Stimulated activated CD4-positive, alpha-beta T cell treated with anti-CD3 and anti-CD28 coated beads, TNF-alpha, amount 100 ng/mL, for 1 hour (primary cell): Measurements from ENCODE around the gene COL15A1.
"Not testable (repeated sequence)": the region's sequence is repeated elsewhere in the genome, so short reads cannot be mapped to it uniquely, and the experiment has no call there.

Source experiments
- DNase-seq, 3 donors: peaks; one replicate each; pipeline ENCODE4 v3.0.0-alpha.2; 2020; ENCODE audit warnings: low read depth in 3 of 3, low spot score in 1 of 3

Gene COL15A1

GRCh38 chr9:98943682-98944056 is at the start of gene COL15A1:
Gene COL15A1 (plus strand): TSS chr9:98943907. CDS start chr9:98944062, 155 bp downstream.
- no peak for DNase-seq

GRCh38 chr9:98894171-98894570 is 49.5 kb upstream of the COL15A1 start:
- DNase-seq: no peak

- no peak for DNase-seq
Measured at GRCh38 chr9:98894761-98895160, 48.9 kb upstream of the COL15A1 start.

GRCh38 chr9:98896632-98897031 is 47.1 kb upstream of the COL15A1 start:
- DNase-seq: no peak

- no peak for DNase-seq
Measured at GRCh38 chr9:98897745-98898144, 46.0 kb upstream of the COL15A1 start.

GRCh38 chr9:98899408-98900056 is 44.2 kb upstream of the COL15A1 start:
- no peak for DNase-seq

- no peak for DNase-seq
Measured at GRCh38 chr9:98900244-98900643, 43.5 kb upstream of the COL15A1 start.

- DNase-seq: no peak
Measured at GRCh38 chr9:98900725-98901124, 43.0 kb upstream of the COL15A1 start.

- not testable (repeated sequence) for DNase-seq
Measured at GRCh38 chr9:98901843-98902242, 41.9 kb upstream of the COL15A1 start.

- DNase-seq: no peak
Measured at GRCh38 chr9:98902516-98902915, 41.2 kb upstream of the COL15A1 start.

- no peak for DNase-seq
Measured at GRCh38 chr9:98902925-98903324, 40.8 kb upstream of the COL15A1 start.

- DNase-seq: no peak
Measured at GRCh38 chr9:98903961-98904411, 39.7 kb upstream of the COL15A1 start.

GRCh38 chr9:98905015-98905414 is 38.7 kb upstream of the COL15A1 start:
- no peak for DNase-seq

- no peak for DNase-seq
Measured at GRCh38 chr9:98906273-98907040, 37.2 kb upstream of the COL15A1 start.

- DNase-seq: no peak
Measured at GRCh38 chr9:98907055-98907454, 36.7 kb upstream of the COL15A1 start.

- DNase-seq: no peak
Measured at GRCh38 chr9:98908897-98909634, 34.6 kb upstream of the COL15A1 start.

GRCh38 chr9:98909935-98910334 is 33.8 kb upstream of the COL15A1 start:
- no peak for DNase-seq

GRCh38 chr9:98911042-98911441 is 32.7 kb upstream of the COL15A1 start:
- DNase-seq: no peak

GRCh38 chr9:98911738-98912137 is 32.0 kb upstream of the COL15A1 start:
- not testable (repeated sequence) for DNase-seq

GRCh38 chr9:98912450-98912849 is 31.3 kb upstream of the COL15A1 start:
- DNase-seq: no peak

GRCh38 chr9:98913044-98913443 is 30.7 kb upstream of the COL15A1 start:
- no peak for DNase-seq

GRCh38 chr9:98913705-98914104 is 30.0 kb upstream of the COL15A1 start:
- DNase-seq: no peak
